ENCODE measurements around the gene BIRC7. TPM values are rescaled to one million over a fixed set of nuclear protein-coding genes. Genes with fewer than 3 reads are reported as not detected.

BIRC7 gene
- total RNA-seq, 1 donor from 2014 or later, result 15.5 TPM

- no peak for DNase-seq
Observed at GRCh38 chr20:63282946-63283345, 47.2 kb downstream of the BIRC7 start.

GRCh38 chr20:63283397-63284082 lies 47.8 kb downstream of the BIRC7 start:
- H3K9me3 ChIP-seq, result no peaks in the 10 kb centered on the region
- H3K27me3 ChIP-seq, result no peaks in the 10 kb centered on the region
- peaks cover 70% of the 10 kb centered on the region for H3K36me3 ChIP-seq
- H3K27ac ChIP-seq, result no peak overlapping the region
- no peaks in the 10 kb centered on the region for H3K4me1 ChIP-seq
- H3K4me3 ChIP-seq, result no peak overlapping the region
- intact Hi-C loops (cut with DNase I), result no loop called here
- ATAC-seq (no peak), DNase-seq (no peak)
- TF ChIP-seq CTCF (IDR thresholded peaks at IDR 0.05), result no peak

More at GRCh38 chr20:63282946-63283345, 47.2 kb downstream of the BIRC7 start:
- H3K9me3 ChIP-seq, result no peaks in the 10 kb centered on the region
- no peak overlapping the region for H3K27ac ChIP-seq
- intact Hi-C loops (cut with DNase I), result no loop called here
- no peak overlapping the region for H3K4me3 ChIP-seq
- ATAC-seq, result no peak
- peaks cover 69% of the 10 kb centered on the region for H3K36me3 ChIP-seq
- H3K27me3 ChIP-seq, result no peaks in the 10 kb centered on the region
- H3K4me1 ChIP-seq, result no peaks in the 10 kb centered on the region
- TF ChIP-seq CTCF (IDR thresholded peaks at IDR 0.05), result no peak

- DNase-seq, result no peak
- intact Hi-C loops (cut with DNase I), result no loop called here
- no peaks in the 10 kb centered on the region for H3K4me1 ChIP-seq
- TF ChIP-seq CTCF (IDR thresholded peaks at IDR 0.05), result no peak
- peaks cover 66% of the 10 kb centered on the region for H3K36me3 ChIP-seq
- no peaks in the 10 kb centered on the region for H3K27me3 ChIP-seq
- H3K4me3 ChIP-seq, result no peak overlapping the region
- no peak for ATAC-seq
- no peaks in the 10 kb centered on the region for H3K9me3 ChIP-seq
- no peak overlapping the region for H3K27ac ChIP-seq
Observed at GRCh38 chr20:63284083-63284440, 48.4 kb downstream of the BIRC7 start.

- H3K4me3 ChIP-seq, result no peak overlapping the region
- DNase-seq, result no peak
- H3K27ac ChIP-seq, result no peak overlapping the region
- no peak for TF ChIP-seq CTCF (IDR thresholded peaks at IDR 0.05)
- H3K27me3 ChIP-seq, result no peaks in the 10 kb centered on the region
- H3K36me3 ChIP-seq, result peaks cover 61% of the 10 kb centered on the region
- intact Hi-C loops (cut with DNase I), result no loop called here
- ATAC-seq, result no peak
- no peaks in the 10 kb centered on the region for H3K9me3 ChIP-seq
- no peaks in the 10 kb centered on the region for H3K4me1 ChIP-seq
Observed at GRCh38 chr20:63284544-63284949, 48.8 kb downstream of the BIRC7 start.

- no peak overlapping the region for H3K27ac ChIP-seq
- no peaks in the 10 kb centered on the region for H3K9me3 ChIP-seq
- H3K4me1 ChIP-seq, result no peaks in the 10 kb centered on the region
- no peak for TF ChIP-seq CTCF (IDR thresholded peaks at IDR 0.05)
- peaks cover 56% of the 10 kb centered on the region for H3K36me3 ChIP-seq
- H3K27me3 ChIP-seq, result no peaks in the 10 kb centered on the region
- ATAC-seq (no peak), DNase-seq (no peak)
- intact Hi-C loops (cut with DNase I), result no loop called here
- H3K4me3 ChIP-seq, result no peak overlapping the region
Observed at GRCh38 chr20:63284981-63285524, 49.3 kb downstream of the BIRC7 start.
